ENCODE results near the gene TMEM191C. TPM values are rescaled to one million over a fixed set of nuclear protein-coding genes. Genes with fewer than 3 reads are reported as not detected.
"Not testable (repeated sequence)": the region's sequence is repeated elsewhere in the genome, so short reads cannot be mapped to it uniquely, and the experiment has no call there.

The TMEM191C gene
- total and polyA plus RNA-seq, 5 donors from 2014 or later: 0.72 to 4.1 (median 1.4) TPM

- H3K36me3 Mint-ChIP-seq; H3K27me3 ChIP-seq (ENCODE audit: control insufficient read depth, insufficient read depth, low read length); H3K9me3 ChIP-seq (ENCODE audit: control insufficient read depth in 2 of 2, low read length in 2 of 2); H3K36me3 ChIP-seq (ENCODE audit: control insufficient read depth, insufficient read depth, low read length); DNase-seq; H3K4me1 Mint-ChIP-seq; H3K4me3 Mint-ChIP-seq; ATAC-seq (ENCODE audit: low read depth in 2 of 2); H3K4me1 ChIP-seq (ENCODE audit: control insufficient read depth, insufficient read depth, low read length, poor library complexity, severe bottlenecking); H3K9me3 Mint-ChIP-seq; H3K27me3 Mint-ChIP-seq; H3K27ac Mint-ChIP-seq; H3K27ac ChIP-seq (ENCODE audit: insufficient read depth, low read length, poor library complexity, severe bottlenecking); H3K4me3 ChIP-seq (ENCODE audit: low read depth, low read length): not testable (repeated sequence)
Observed at GRCh38 chr22:21473664-21474063, 6.5 kb downstream of the TMEM191C start.

- H3K9me3 Mint-ChIP-seq; ATAC-seq (ENCODE audit: low read depth in 2 of 2); H3K36me3 ChIP-seq (ENCODE audit: control insufficient read depth, insufficient read depth, low read length); H3K27me3 ChIP-seq (ENCODE audit: control insufficient read depth, insufficient read depth, low read length); H3K27me3 Mint-ChIP-seq; DNase-seq; H3K27ac Mint-ChIP-seq; H3K4me3 Mint-ChIP-seq; H3K27ac ChIP-seq (ENCODE audit: insufficient read depth, low read length, poor library complexity, severe bottlenecking); H3K9me3 ChIP-seq (ENCODE audit: control insufficient read depth in 2 of 2, low read length in 2 of 2); H3K4me3 ChIP-seq (ENCODE audit: low read depth, low read length); H3K4me1 Mint-ChIP-seq; H3K4me1 ChIP-seq (ENCODE audit: control insufficient read depth, insufficient read depth, low read length, poor library complexity, severe bottlenecking); H3K36me3 Mint-ChIP-seq: not testable (repeated sequence)
Observed at GRCh38 chr22:21484039-21484438, 16.9 kb downstream of the TMEM191C start.

GRCh38 chr22:21487723-21488122 is 20.5 kb downstream of the TMEM191C start:
- not testable (repeated sequence) for H3K36me3 Mint-ChIP-seq; H3K4me1 ChIP-seq (ENCODE audit: control insufficient read depth, insufficient read depth, low read length, poor library complexity, severe bottlenecking); H3K4me1 Mint-ChIP-seq; H3K27ac ChIP-seq (ENCODE audit: insufficient read depth, low read length, poor library complexity, severe bottlenecking); H3K27ac Mint-ChIP-seq; DNase-seq; H3K27me3 Mint-ChIP-seq; H3K4me3 ChIP-seq (ENCODE audit: low read depth, low read length); H3K4me3 Mint-ChIP-seq; H3K9me3 Mint-ChIP-seq; H3K27me3 ChIP-seq (ENCODE audit: control insufficient read depth, insufficient read depth, low read length); H3K9me3 ChIP-seq (ENCODE audit: control insufficient read depth in 2 of 2, low read length in 2 of 2); H3K36me3 ChIP-seq (ENCODE audit: control insufficient read depth, insufficient read depth, low read length)
- peak in 1 of 2 donors; percentile 20 for ATAC-seq (ENCODE audit: low read depth in 2 of 2)

- not testable (repeated sequence) for H3K4me1 Mint-ChIP-seq; ATAC-seq (ENCODE audit: low read depth in 2 of 2); H3K36me3 Mint-ChIP-seq; H3K27me3 ChIP-seq (ENCODE audit: control insufficient read depth, insufficient read depth, low read length); H3K4me3 Mint-ChIP-seq; H3K9me3 ChIP-seq (ENCODE audit: control insufficient read depth in 2 of 2, low read length in 2 of 2); DNase-seq; H3K4me1 ChIP-seq (ENCODE audit: control insufficient read depth, insufficient read depth, low read length, poor library complexity, severe bottlenecking); H3K27ac ChIP-seq (ENCODE audit: insufficient read depth, low read length, poor library complexity, severe bottlenecking); H3K9me3 Mint-ChIP-seq; H3K36me3 ChIP-seq (ENCODE audit: control insufficient read depth, insufficient read depth, low read length); H3K27ac Mint-ChIP-seq; H3K27me3 Mint-ChIP-seq; H3K4me3 ChIP-seq (ENCODE audit: low read depth, low read length)
Observed at GRCh38 chr22:21489149-21489680, 22.0 kb downstream of the TMEM191C start.

- not testable (repeated sequence) for H3K9me3 ChIP-seq (ENCODE audit: control insufficient read depth in 2 of 2, low read length in 2 of 2); H3K4me1 ChIP-seq (ENCODE audit: control insufficient read depth, insufficient read depth, low read length, poor library complexity, severe bottlenecking); H3K4me1 Mint-ChIP-seq; H3K27me3 Mint-ChIP-seq; H3K27ac ChIP-seq (ENCODE audit: insufficient read depth, low read length, poor library complexity, severe bottlenecking); H3K4me3 ChIP-seq (ENCODE audit: low read depth, low read length); DNase-seq; H3K27ac Mint-ChIP-seq; ATAC-seq (ENCODE audit: low read depth in 2 of 2); H3K36me3 Mint-ChIP-seq; H3K9me3 Mint-ChIP-seq; H3K27me3 ChIP-seq (ENCODE audit: control insufficient read depth, insufficient read depth, low read length); H3K4me3 Mint-ChIP-seq; H3K36me3 ChIP-seq (ENCODE audit: control insufficient read depth, insufficient read depth, low read length)
Observed at GRCh38 chr22:21490556-21490955, 23.4 kb downstream of the TMEM191C start.

- H3K9me3 ChIP-seq (ENCODE audit: control insufficient read depth in 2 of 2, low read length in 2 of 2); H3K4me3 ChIP-seq (ENCODE audit: low read depth, low read length); ATAC-seq (ENCODE audit: low read depth in 2 of 2): not testable (repeated sequence)
Observed at GRCh38 chr22:21492271-21492670, 25.1 kb downstream of the TMEM191C start.

GRCh38 chr22:21493789-21494782 is 26.9 kb downstream of the TMEM191C start:
- not testable (repeated sequence) for H3K27ac ChIP-seq (ENCODE audit: insufficient read depth, low read length, poor library complexity, severe bottlenecking); H3K27ac Mint-ChIP-seq; H3K4me1 ChIP-seq (ENCODE audit: control insufficient read depth, insufficient read depth, low read length, poor library complexity, severe bottlenecking); DNase-seq; H3K9me3 Mint-ChIP-seq; H3K4me3 ChIP-seq (ENCODE audit: low read depth, low read length); H3K4me1 Mint-ChIP-seq; H3K4me3 Mint-ChIP-seq; H3K9me3 ChIP-seq (ENCODE audit: control insufficient read depth in 2 of 2, low read length in 2 of 2); ATAC-seq (ENCODE audit: low read depth in 2 of 2); H3K27me3 Mint-ChIP-seq; H3K36me3 ChIP-seq (ENCODE audit: control insufficient read depth, insufficient read depth, low read length); H3K27me3 ChIP-seq (ENCODE audit: control insufficient read depth, insufficient read depth, low read length); H3K36me3 Mint-ChIP-seq

More at GRCh38 chr22:21492271-21492670, 25.1 kb downstream of the TMEM191C start:
- H3K9me3 Mint-ChIP-seq; H3K27ac ChIP-seq (ENCODE audit: insufficient read depth, low read length, poor library complexity, severe bottlenecking); DNase-seq; H3K36me3 Mint-ChIP-seq; H3K36me3 ChIP-seq (ENCODE audit: control insufficient read depth, insufficient read depth, low read length); H3K4me1 Mint-ChIP-seq; H3K27me3 Mint-ChIP-seq; H3K27me3 ChIP-seq (ENCODE audit: control insufficient read depth, insufficient read depth, low read length); H3K4me3 Mint-ChIP-seq; H3K27ac Mint-ChIP-seq; H3K4me1 ChIP-seq (ENCODE audit: control insufficient read depth, insufficient read depth, low read length, poor library complexity, severe bottlenecking): not testable (repeated sequence)

GRCh38 chr22:21497984-21498383 is 30.8 kb downstream of the TMEM191C start:
- not testable (repeated sequence) for H3K36me3 Mint-ChIP-seq; H3K4me3 ChIP-seq (ENCODE audit: low read depth, low read length); H3K9me3 Mint-ChIP-seq; H3K4me1 Mint-ChIP-seq; H3K27ac ChIP-seq (ENCODE audit: insufficient read depth, low read length, poor library complexity, severe bottlenecking); H3K9me3 ChIP-seq (ENCODE audit: control insufficient read depth in 2 of 2, low read length in 2 of 2); ATAC-seq (ENCODE audit: low read depth in 2 of 2); H3K36me3 ChIP-seq (ENCODE audit: control insufficient read depth, insufficient read depth, low read length); H3K4me3 Mint-ChIP-seq; H3K27ac Mint-ChIP-seq; H3K27me3 Mint-ChIP-seq; DNase-seq; H3K27me3 ChIP-seq (ENCODE audit: control insufficient read depth, insufficient read depth, low read length); H3K4me1 ChIP-seq (ENCODE audit: control insufficient read depth, insufficient read depth, low read length, poor library complexity, severe bottlenecking)
